Measurements from ENCODE around the gene CCDC6.

- no peak for TF ChIP-seq POLR2A (IDR thresholded peaks at IDR 0.05)
- TF ChIP-seq, protein P1, sequence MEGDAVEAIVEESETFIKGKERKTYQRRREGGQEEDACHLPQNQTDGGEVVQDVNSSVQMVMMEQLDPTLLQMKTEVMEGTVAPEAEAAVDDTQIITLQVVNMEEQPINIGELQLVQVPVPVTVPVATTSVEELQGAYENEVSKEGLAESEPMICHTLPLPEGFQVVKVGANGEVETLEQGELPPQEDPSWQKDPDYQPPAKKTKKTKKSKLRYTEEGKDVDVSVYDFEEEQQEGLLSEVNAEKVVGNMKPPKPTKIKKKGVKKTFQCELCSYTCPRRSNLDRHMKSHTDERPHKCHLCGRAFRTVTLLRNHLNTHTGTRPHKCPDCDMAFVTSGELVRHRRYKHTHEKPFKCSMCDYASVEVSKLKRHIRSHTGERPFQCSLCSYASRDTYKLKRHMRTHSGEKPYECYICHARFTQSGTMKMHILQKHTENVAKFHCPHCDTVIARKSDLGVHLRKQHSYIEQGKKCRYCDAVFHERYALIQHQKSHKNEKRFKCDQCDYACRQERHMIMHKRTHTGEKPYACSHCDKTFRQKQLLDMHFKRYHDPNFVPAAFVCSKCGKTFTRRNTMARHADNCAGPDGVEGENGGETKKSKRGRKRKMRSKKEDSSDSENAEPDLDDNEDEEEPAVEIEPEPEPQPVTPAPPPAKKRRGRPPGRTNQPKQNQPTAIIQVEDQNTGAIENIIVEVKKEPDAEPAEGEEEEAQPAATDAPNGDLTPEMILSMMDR (IDR thresholded peaks at IDR 0.05): no peak
These were observed 38.8 kb downstream of the CCDC6 start for GRCh38 chr10:59867590-59867989.
